GM18508 (cell line): ENCODE data around the gene TM4SF5.

Source experiments
- ATAC-seq: cut with Tn5 transposase; IDR thresholded peaks from one replicate; pipeline ENCODE4 v1.9.1; 2021; ENCODE audit warnings: moderate number of reproducible peaks; ENCODE audit not compliant: insufficient read depth, unreplicated experiment

TM4SF5 gene

GRCh38 chr17:4818276-4818675 is 46.6 kb downstream of the TM4SF5 start:
- no peak for ATAC-seq

GRCh38 chr17:4822835-4823234 is 51.1 kb downstream of the TM4SF5 start:
- ATAC-seq = no peak

GRCh38 chr17:4823373-4824089 is 51.8 kb downstream of the TM4SF5 start:
- no peak for ATAC-seq

GRCh38 chr17:4827399-4827798 is 55.7 kb downstream of the TM4SF5 start:
- no peak for ATAC-seq

- peak; percentile 17 for ATAC-seq
These were observed 61.1 kb downstream of the TM4SF5 start for GRCh38 chr17:4832829-4833177.
